IMR-90 (cell line): ENCODE data around the gene TBC1D22A. TPM values are rescaled to one million over a fixed set of nuclear protein-coding genes. Genes with fewer than 3 reads are reported as not detected.

Experiments
- ATAC-seq: fragments of 200-7000 bp; cut with Tn5 transposase; 2 replicates; pipeline ENCODE4 v1.9.1; 2020; ENCODE audit warnings: low read depth, mild to moderate bottlenecking, moderate library complexity
- BruUV-seq: library from RNA; stranded (reverse); fragments of 400-500 nt; replicated peaks from 2 replicates; lab custom pipeline; 2021; lab: Mats Ljungman, UMichigan
- CTCF ChIA-PET: fragments of 300-600 bp; formaldehyde crosslinking; extraction: SDS; loops from one replicate; lab custom pipeline; 2021; ENCODE audit warnings: antibody characterized with exemption; lab: Yijun Ruan, JAX
- POLR2A ChIA-PET: fragments of 300-600 bp; sonication (Branson Sonifier 250); formaldehyde crosslinking; loops from one replicate; lab custom pipeline; 2022; ENCODE audit warnings: antibody characterized with exemption; ENCODE audit not compliant: unreplicated experiment; lab: Charles Lee
- DNase-seq: peaks from one replicate; pipeline ENCODE4 v3.0.0; 2013
- H2AFZ ChIP-seq: replicated peaks from 2 replicates; pipeline ENCODE3; 2013; ENCODE audit warnings: low read length, mild to moderate bottlenecking; ENCODE audit not compliant: poor library complexity
- H2AK5ac ChIP-seq: 2 replicates; pipeline ENCODE4 v1.6.1; 2013; ENCODE audit warnings: low read depth, low read length, inconsistent platforms
- H2AK9ac ChIP-seq: replicated peaks from 2 replicates; pipeline ENCODE3; 2013; ENCODE audit warnings: mild to moderate bottlenecking, low read depth, low read length, moderate library complexity; ENCODE audit not compliant: poor library complexity
- H2BK120ac ChIP-seq: 2 replicates; pipeline ENCODE4 v1.6.1; 2013; ENCODE audit warnings: low read depth, low read length, inconsistent platforms
- H2BK15ac ChIP-seq: 3 replicates; pipeline ENCODE4 v1.6.1; 2013; ENCODE audit warnings: low read depth, low read length, inconsistent platforms
- H2BK20ac ChIP-seq: 2 replicates; pipeline ENCODE4 v1.6.1; 2013; ENCODE audit warnings: low read depth, mild to moderate bottlenecking, inconsistent platforms, low read length, moderate library complexity
- H2BK5ac ChIP-seq: 2 replicates; pipeline ENCODE4 v1.6.1; 2013; ENCODE audit warnings: mild to moderate bottlenecking, low read depth, low read length, inconsistent platforms; ENCODE audit not compliant: poor library complexity, severe bottlenecking
- H3K14ac ChIP-seq: replicated peaks from 2 replicates; pipeline ENCODE4 v1.6.1; 2013; ENCODE audit warnings: low read depth, low read length, inconsistent platforms
- H3K18ac ChIP-seq: 2 replicates; pipeline ENCODE4 v1.6.1; 2013; ENCODE audit warnings: low read depth, low read length, control low read depth
- H3K23ac ChIP-seq: 2 replicates; pipeline ENCODE4 v1.6.1; 2013; ENCODE audit warnings: low read depth, low read length, inconsistent platforms
- H3K27ac ChIP-seq: 2 replicates; pipeline ENCODE4 v1.5.1; 2013; ENCODE audit warnings: mild to moderate bottlenecking, control low read depth, low read length; ENCODE audit not compliant: insufficient read depth
- H3K27me3 ChIP-seq: 2 replicates; pipeline ENCODE4 v1.6.1; 2013; ENCODE audit warnings: low read length; ENCODE audit not compliant: control insufficient read depth, insufficient read depth
- H3K36me3 ChIP-seq: 2 replicates; pipeline ENCODE4 v1.6.1; 2013; ENCODE audit warnings: low read length, mixed read lengths; ENCODE audit not compliant: control insufficient read depth, insufficient read depth
- H3K4ac ChIP-seq: 2 replicates; pipeline ENCODE4 v1.6.1; 2013; ENCODE audit warnings: low read depth, low read length, inconsistent platforms
- H3K4me1 ChIP-seq: 2 replicates; pipeline ENCODE4 v1.6.1; 2013; ENCODE audit warnings: low read length, mixed read lengths; ENCODE audit not compliant: control insufficient read depth, insufficient read depth
- H3K4me2 ChIP-seq: 2 replicates; pipeline ENCODE4 v1.6.1; 2013; ENCODE audit warnings: low read depth, mild to moderate bottlenecking, control low read depth, low read length, moderate library complexity
- H3K4me3 ChIP-seq: 2 replicates; pipeline ENCODE4 v1.5.1; 2013; ENCODE audit warnings: low read depth, mild to moderate bottlenecking, control low read depth, low read length, moderate library complexity; ENCODE audit not compliant: insufficient read depth
- H3K56ac ChIP-seq: 2 replicates; pipeline ENCODE4 v1.6.1; 2013; ENCODE audit warnings: low read length, inconsistent platforms; ENCODE audit not compliant: insufficient read depth; ENCODE audit errors: extremely low read depth
- H3K79me1 ChIP-seq, 2 experiments: 2 replicates each; pipeline ENCODE4 v1.6.1; 2013; ENCODE audit warnings: low read length in 2 of 2, inconsistent platforms in 1 of 2, low read depth in 1 of 2
- H3K9ac ChIP-seq: 2 replicates; pipeline ENCODE4 v1.6.1; 2013; ENCODE audit warnings: low read depth, low read length, control low read depth
- H3K9me1 ChIP-seq: 2 replicates; pipeline ENCODE4 v1.6.1; 2013; ENCODE audit warnings: low read length, inconsistent platforms; ENCODE audit not compliant: insufficient read depth
- H3K9me3 ChIP-seq: 2 replicates; pipeline ENCODE4 v1.6.1; 2013; ENCODE audit warnings: low read length; ENCODE audit not compliant: control insufficient read depth, insufficient read depth
- H4K20me1 ChIP-seq: 2 replicates; pipeline ENCODE4 v1.6.1; 2013; ENCODE audit warnings: low read length, inconsistent platforms; ENCODE audit not compliant: insufficient read depth
- H4K5ac ChIP-seq: 2 replicates; pipeline ENCODE4 v1.6.1; 2013; ENCODE audit warnings: mild to moderate bottlenecking, low read depth, low read length, control low read depth
- H4K8ac ChIP-seq, 2 experiments: 2 replicates each; pipeline ENCODE4 v1.6.1; 2013; ENCODE audit warnings: low read depth in 2 of 2, low read length in 2 of 2, control low read depth in 1 of 2, inconsistent platforms in 1 of 2
- H4K91ac ChIP-seq: 2 replicates; pipeline ENCODE4 v1.6.1; 2013; ENCODE audit warnings: low read depth, low read length, inconsistent platforms; ENCODE audit not compliant: insufficient read depth
- BHLHE40 ChIP-seq: fragments of 150-350 bp; IDR thresholded peaks from 2 replicates; pipeline ENCODE4 v1.6.1; 2016; ENCODE audit warnings: mild to moderate bottlenecking, low read depth, low read length
- CEBPB ChIP-seq: IDR thresholded peaks from 2 replicates; pipeline ENCODE4 v1.6.1; 2012; ENCODE audit warnings: low read depth, low read length, improper control_type of control experiment
- CHD1 ChIP-seq: IDR thresholded peaks from 2 replicates; pipeline ENCODE4 v1.6.1; 2012; ENCODE audit warnings: low read depth, low read length, improper control_type of control experiment
- FOS ChIP-seq: fragments of 150-350 bp; IDR thresholded peaks from 2 replicates; pipeline ENCODE4 v1.6.1; 2016; ENCODE audit warnings: low read depth, low read length
- MAFK ChIP-seq: IDR thresholded peaks from 2 replicates; pipeline ENCODE4 v1.6.1; 2012; ENCODE audit warnings: low read depth, low read length, improper control_type of control experiment
- MAZ ChIP-seq: IDR thresholded peaks from 2 replicates; pipeline ENCODE4 v1.6.1; 2012; ENCODE audit warnings: low read depth, mild to moderate bottlenecking, low read length, improper control_type of control experiment, moderate library complexity, borderline replicate concordance
- MXI1 ChIP-seq: IDR thresholded peaks from 2 replicates; pipeline ENCODE4 v1.6.1; 2012; ENCODE audit warnings: low read depth, mild to moderate bottlenecking, low read length, moderate library complexity, borderline replicate concordance
- NFE2L2 ChIP-seq: fragments of 150-350 bp; IDR thresholded peaks from 2 replicates; pipeline ENCODE4 v1.6.1; 2016; ENCODE audit warnings: low read depth, mild to moderate bottlenecking, low read length
- POLR2A ChIP-seq: IDR thresholded peaks from 2 replicates; pipeline ENCODE4 v1.6.1; 2012; ENCODE audit warnings: mild to moderate bottlenecking, low read depth, low read length
- RAD21 ChIP-seq: IDR thresholded peaks from 2 replicates; pipeline ENCODE4 v1.6.1; 2012; ENCODE audit warnings: low read length, improper control_type of control experiment
- RCOR1 ChIP-seq: IDR thresholded peaks from 2 replicates; pipeline ENCODE4 v1.6.1; 2012; ENCODE audit warnings: mild to moderate bottlenecking, low read length, improper control_type of control experiment; ENCODE audit not compliant: insufficient replicate concordance
- RFX5 ChIP-seq: IDR thresholded peaks from 2 replicates; pipeline ENCODE4 v1.8.0; 2012; ENCODE audit warnings: low read depth, mild to moderate bottlenecking, low read length, moderate library complexity
- SMC3 ChIP-seq: fragments of 150-350 bp; IDR thresholded peaks from 2 replicates; pipeline ENCODE4 v1.6.1; 2016; ENCODE audit warnings: low read depth, mild to moderate bottlenecking, antibody characterized with exemption, low read length, moderate library complexity
- WGBS, 2 experiments: methylation state at CpG; one replicate each; pipeline versions ENCODE4 v1.1.5 to v1.1.7; 2013; ENCODE audit warnings: missing lambda C conversion rate in 2 of 2; ENCODE audit not compliant: insufficient read length in 1 of 2; ENCODE audit errors: extremely low coverage in 2 of 2; 5-methylcytosine and 5-hydroxymethylcytosine counted together
- dilution Hi-C: fragments of 300-500 bp; cut with HindIII; formaldehyde crosslinking; loops from one replicate; pipeline ENCODE4 v1.14.3; 2018; ENCODE audit warnings: low sequenced_read_pairs; ENCODE audit not compliant: unreplicated experiment
- in situ Hi-C: fragments of 300-500 bp; cut with MboI; formaldehyde crosslinking; loops from 3 replicates; pipeline ENCODE4 v1.14.3; 2019; ENCODE audit warnings: low sequenced_read_pairs, inconsistent platforms, mixed read lengths
- intact Hi-C: fragments of 100-400 bp; cut with micrococcal nuclease; formaldehyde crosslinking; loops from 2 replicates; pipeline ENCODE4 v1.10.0; 2022
- polyA plus RNA-seq, 3 experiments: library from polyadenylated mRNA; depleted of rRNA; stranded (reverse); fragments of >200 nt; gene quantifications; 2 replicates each; pipeline ENCODE4 v1.2.3, GENCODE V29; 2012; ENCODE audit warnings: low replicate concordance in 1 of 3
- total RNA-seq: library from RNA; depleted of rRNA; stranded (reverse); fragments of >200 nt; gene quantifications from 2 replicates; pipeline ENCODE4 v1.2.3, GENCODE V29; 2012
- TF ChIP-seq, protein P1 (sequence below): fragments of 150-350 bp; IDR thresholded peaks from 2 replicates; pipeline ENCODE4 v1.6.1; 2017; ENCODE audit warnings: mild to moderate bottlenecking, antibody characterized with exemption, low read length, low read depth
- TF ChIP-seq, protein P2 (sequence below): conservative IDR thresholded peaks from 2 replicates; pipeline ENCODE4 v1.5.1; 2012; ENCODE audit warnings: mild to moderate bottlenecking, low read depth, low read length, improper control_type of control experiment
- TF ChIP-seq, protein P3 (sequence below): fragments of 150-350 bp; IDR thresholded peaks from 2 replicates; pipeline ENCODE4 v1.6.1; 2016; ENCODE audit warnings: low read depth, mild to moderate bottlenecking, low read length, moderate library complexity, borderline replicate concordance

The TBC1D22A gene
- total and polyA plus RNA-seq, 2 of the 4 experiments (the other 2 are of a cell fraction) = 9.0 to 16.7 TPM

- H3K9ac ChIP-seq = no peak overlapping the region
- H2BK20ac ChIP-seq = no peak overlapping the region
- dilution Hi-C loops = no loop called here
- H3K4ac ChIP-seq = no peak overlapping the region
- no peak overlapping the region for H2AK9ac ChIP-seq
- H4K5ac ChIP-seq = no peak overlapping the region
- no peaks in the 10 kb centered on the region for H3K27me3 ChIP-seq
- no peak for ATAC-seq
- no TSS peak for BruUV-seq
- CTCF ChIA-PET = no interaction called here
- H3K27ac ChIP-seq = no peak overlapping the region
- no peak overlapping the region for H2BK5ac ChIP-seq
- TF ChIP-seq POLR2A (no peak), BHLHE40 (no peak), SMC3 (no peak), MXI1 (no peak), RAD21 (no peak), CEBPB (no peak), NFE2L2 (no peak), RFX5 (no peak), CHD1 (no peak), MAFK (no peak), FOS (no peak), RCOR1 (no peak), MAZ (no peak)
- TF ChIP-seq, protein P1, sequence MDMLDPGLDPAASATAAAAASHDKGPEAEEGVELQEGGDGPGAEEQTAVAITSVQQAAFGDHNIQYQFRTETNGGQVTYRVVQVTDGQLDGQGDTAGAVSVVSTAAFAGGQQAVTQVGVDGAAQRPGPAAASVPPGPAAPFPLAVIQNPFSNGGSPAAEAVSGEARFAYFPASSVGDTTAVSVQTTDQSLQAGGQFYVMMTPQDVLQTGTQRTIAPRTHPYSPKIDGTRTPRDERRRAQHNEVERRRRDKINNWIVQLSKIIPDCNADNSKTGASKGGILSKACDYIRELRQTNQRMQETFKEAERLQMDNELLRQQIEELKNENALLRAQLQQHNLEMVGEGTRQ = no peak
- TF ChIP-seq, protein P2, sequence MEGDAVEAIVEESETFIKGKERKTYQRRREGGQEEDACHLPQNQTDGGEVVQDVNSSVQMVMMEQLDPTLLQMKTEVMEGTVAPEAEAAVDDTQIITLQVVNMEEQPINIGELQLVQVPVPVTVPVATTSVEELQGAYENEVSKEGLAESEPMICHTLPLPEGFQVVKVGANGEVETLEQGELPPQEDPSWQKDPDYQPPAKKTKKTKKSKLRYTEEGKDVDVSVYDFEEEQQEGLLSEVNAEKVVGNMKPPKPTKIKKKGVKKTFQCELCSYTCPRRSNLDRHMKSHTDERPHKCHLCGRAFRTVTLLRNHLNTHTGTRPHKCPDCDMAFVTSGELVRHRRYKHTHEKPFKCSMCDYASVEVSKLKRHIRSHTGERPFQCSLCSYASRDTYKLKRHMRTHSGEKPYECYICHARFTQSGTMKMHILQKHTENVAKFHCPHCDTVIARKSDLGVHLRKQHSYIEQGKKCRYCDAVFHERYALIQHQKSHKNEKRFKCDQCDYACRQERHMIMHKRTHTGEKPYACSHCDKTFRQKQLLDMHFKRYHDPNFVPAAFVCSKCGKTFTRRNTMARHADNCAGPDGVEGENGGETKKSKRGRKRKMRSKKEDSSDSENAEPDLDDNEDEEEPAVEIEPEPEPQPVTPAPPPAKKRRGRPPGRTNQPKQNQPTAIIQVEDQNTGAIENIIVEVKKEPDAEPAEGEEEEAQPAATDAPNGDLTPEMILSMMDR = no peak
- TF ChIP-seq, protein P3, sequence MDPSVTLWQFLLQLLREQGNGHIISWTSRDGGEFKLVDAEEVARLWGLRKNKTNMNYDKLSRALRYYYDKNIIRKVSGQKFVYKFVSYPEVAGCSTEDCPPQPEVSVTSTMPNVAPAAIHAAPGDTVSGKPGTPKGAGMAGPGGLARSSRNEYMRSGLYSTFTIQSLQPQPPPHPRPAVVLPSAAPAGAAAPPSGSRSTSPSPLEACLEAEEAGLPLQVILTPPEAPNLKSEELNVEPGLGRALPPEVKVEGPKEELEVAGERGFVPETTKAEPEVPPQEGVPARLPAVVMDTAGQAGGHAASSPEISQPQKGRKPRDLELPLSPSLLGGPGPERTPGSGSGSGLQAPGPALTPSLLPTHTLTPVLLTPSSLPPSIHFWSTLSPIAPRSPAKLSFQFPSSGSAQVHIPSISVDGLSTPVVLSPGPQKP = no peak
- H3K18ac ChIP-seq = no peak overlapping the region
- no peak overlapping the region for H2AK5ac ChIP-seq
- peaks cover 5% of the 10 kb centered on the region; the same call in 1 of the 2 replicates for H3K9me1 ChIP-seq
- intact Hi-C loops = no loop called here
- no peak overlapping the region for H3K56ac ChIP-seq
- no peak overlapping the region for H3K23ac ChIP-seq
- no peaks in the 10 kb centered on the region for H3K9me3 ChIP-seq
- DNase-seq = no peak
- H4K20me1 ChIP-seq = peaks cover 7% of the 10 kb centered on the region
- WGBS, 2 experiments = 70% methylated on average over 2 of the region's 8 CpGs; no CpG with 5 or more reads in 1 of the 2 experiments
- H3K79me1 ChIP-seq = peaks cover 9 to 23% of the 10 kb centered on the region in 2 experiments; a peak in 3 of 4 replicates
- no peak overlapping the region for H3K14ac ChIP-seq
- H2AFZ ChIP-seq = no peak overlapping the region
- POLR2A ChIA-PET = no interaction called here
- H4K8ac ChIP-seq = no peak overlapping the region
- peaks cover 2% of the 10 kb centered on the region; the same call in 1 of the 2 replicates for H3K4me1 ChIP-seq
- H2BK15ac ChIP-seq = no peak overlapping the region
- no peak overlapping the region for H3K4me2 ChIP-seq
- no peak overlapping the region for H4K91ac ChIP-seq
- no peak overlapping the region for H3K4me3 ChIP-seq
- in situ Hi-C loops = no loop called here
- H3K36me3 ChIP-seq = peaks cover 13% of the 10 kb centered on the region
- H2BK120ac ChIP-seq = no peak overlapping the region
Measured at GRCh38 chr22:46905834-46906233, 143.4 kb downstream of the TBC1D22A start.
